Measurements from ENCODE around the gene RAP1GAP2.

RAP1GAP2 gene

DNA sequence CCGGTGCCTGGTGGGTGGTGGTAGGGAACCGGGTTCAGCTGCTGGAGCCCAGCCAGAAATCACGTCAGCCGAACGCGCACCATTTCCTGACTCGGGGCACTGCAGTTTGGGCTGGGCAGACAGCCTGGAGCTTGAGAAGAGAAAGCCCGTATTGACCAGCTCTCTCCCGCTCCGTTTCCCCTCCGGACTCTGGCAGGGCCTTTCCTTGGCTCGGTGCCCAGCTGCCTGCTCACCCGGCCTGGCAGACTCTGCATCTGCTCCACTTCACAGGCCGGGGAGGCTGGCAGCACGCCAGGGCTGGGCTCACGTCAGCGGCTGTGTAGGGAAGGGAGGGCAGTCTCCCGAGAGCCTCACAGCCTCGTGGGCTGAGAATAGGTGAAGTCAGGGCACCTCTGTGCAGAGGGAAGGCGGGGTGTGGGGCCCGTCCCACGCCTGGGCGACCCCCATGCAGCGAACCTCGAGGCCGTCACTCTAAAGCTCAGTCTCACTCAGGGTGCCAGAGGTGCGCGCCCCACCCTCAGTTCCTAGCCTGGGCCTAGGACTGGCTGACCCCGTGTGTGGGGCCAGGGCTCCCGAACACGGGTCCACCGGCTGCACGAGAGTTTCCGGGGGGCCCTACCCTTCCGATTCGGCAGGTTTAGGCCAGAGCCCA, 208.0 kb downstream of the RAP1GAP2 start:
- DNase-seq = peak; percentile 90

DNA sequence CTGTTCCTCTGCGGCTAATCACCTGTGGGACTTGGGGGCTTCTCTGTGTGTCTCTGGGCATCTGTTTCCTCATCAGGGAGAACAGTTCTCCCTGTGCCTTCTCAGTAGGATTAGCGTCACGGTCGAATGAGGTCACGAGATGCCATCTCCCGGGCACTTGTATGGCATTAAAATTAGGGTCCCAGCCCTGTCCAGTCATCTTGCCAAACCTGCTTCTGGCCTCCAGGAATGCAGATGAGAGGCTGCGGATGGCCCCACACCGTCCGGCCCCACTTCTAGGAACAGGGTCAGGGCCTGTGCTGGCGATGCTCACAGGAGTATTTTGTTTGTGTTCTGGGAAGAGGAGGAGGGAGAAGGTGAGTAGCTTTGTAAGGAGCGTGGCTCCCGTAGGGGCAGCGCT, 208.7 kb downstream of the RAP1GAP2 start:
- no peak for DNase-seq

- DNase-seq = no peak
Observed at GRCh38 chr17:3005696-3006095, 209.5 kb downstream of the RAP1GAP2 start.

DNA sequence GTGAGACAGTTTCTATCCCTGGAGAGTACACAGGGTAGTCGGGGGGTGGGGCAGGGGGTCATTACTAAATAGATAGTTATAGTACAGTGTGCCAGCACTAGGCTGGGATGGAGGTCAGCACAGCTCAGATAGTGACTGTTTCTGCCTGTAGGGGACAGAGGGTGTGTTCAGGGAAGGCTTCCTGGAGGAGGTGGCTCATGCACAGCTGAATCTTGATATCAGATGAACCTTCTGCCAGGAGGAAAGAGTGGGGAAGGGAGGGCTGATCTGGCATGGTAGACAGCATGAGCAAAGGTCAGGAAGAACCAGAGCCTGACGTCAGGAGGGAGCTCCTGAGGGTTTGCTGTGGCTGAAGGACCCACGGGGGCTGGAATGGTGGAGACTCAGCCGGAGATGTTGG, 210.6 kb downstream of the RAP1GAP2 start:
- DNase-seq = no peak

- DNase-seq = no peak
Observed at GRCh38 chr17:3007651-3008121, 211.4 kb downstream of the RAP1GAP2 start.

GRCh38 chr17:3008336-3009288, 212.4 kb downstream of the RAP1GAP2 start:
- DNase-seq = no peak

DNA sequence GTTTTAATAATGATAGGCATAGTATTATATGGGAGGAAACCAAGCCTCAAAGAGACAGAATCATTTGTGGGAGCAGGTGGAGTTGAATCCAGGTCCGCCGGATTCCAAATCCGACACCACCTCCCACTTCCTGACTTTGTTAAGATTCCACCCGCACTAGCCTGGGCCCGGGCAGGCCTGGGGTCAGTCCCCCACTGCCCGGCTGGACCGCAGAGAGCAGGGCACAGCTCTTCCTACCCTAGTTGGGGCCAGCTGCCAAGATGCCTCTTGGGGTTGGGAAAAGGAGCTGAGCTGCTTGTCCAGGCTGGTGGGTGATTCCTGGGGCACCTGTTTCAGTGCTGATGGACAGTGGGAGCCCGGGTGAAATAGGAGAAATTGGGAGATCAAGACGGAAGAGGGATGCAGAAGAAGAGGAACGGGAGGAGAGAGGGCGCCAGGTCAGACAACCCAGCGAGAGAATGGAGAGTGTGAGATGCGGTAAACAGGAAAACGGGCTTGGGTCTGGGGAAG, 213.2 kb downstream of the RAP1GAP2 start:
- no peak for DNase-seq

- no peak for DNase-seq
Observed at GRCh38 chr17:3011891-3012290, 215.7 kb downstream of the RAP1GAP2 start.

DNA sequence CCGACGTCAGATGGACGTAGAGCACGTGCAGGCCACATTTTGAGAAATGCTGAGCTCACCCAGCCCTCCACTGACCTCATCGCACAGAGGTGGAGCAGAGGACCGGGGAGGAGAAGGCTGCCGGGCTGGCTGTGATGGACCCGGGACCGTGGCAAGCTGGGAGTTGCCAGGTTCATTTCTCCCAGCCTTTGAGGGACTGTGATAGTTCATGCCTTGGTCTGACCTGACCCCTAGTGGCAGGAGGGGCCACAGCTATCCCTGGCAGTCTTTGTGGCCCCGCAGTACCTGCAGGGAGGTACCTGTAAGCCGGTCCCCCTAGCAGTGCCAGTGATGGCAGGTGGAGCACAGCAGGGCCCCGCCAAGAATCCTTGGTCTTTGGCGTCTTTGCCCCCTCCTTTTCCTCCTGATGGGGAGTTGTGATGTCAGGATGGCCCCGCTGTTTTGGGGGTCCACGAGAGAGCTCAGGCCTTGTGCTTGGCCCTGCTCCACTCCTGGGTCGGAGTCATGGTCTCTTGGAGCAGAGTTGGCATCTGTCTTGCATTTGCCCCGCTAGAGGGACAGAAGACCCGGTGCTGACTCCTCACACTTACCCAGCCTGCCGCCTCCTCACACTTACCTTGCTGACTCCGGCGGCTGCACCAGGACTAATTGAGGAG, 216.8 kb downstream of the RAP1GAP2 start:
- DNase-seq = peak; percentile 19

DNA sequence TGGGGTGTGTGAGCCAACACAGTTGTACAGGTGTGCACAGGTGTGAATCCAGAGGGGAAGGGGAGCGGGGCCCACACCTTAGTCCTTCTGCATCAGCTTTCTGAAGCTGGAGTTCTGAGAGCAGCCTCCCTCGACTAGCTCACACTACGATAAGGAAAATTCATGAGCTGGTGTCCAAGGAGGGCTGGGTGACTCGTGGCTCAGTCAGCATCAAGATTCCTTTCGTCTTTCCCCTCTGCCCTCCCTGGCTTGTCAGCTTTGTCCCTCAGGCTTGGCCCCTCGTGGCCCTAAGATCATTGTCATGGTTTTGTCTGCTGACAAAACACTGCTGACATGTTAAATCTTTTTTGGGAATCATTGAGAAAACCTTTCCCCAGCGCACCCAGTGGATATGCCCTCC, 219.7 kb downstream of the RAP1GAP2 start:
- DNase-seq = no peak

DNA sequence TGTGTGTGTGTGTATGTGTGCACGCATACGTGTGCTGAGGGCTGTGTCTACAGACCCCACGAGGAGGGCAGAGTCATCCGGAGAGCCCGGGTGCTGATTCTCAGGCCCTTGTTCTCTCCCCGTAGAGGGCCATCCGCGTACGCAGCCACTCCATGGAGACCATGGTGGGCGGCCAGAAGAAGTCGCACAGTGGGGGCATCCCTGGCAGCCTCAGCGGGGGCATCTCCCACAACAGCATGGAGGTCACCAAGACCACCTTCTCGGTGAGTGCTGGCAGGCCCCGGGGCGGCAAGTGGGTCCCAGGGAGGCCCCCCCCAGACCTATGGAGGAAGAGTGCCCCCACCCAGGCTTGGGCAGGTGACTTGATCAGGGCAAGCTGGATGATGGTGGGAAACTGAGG, 221.7 kb downstream of the RAP1GAP2 start:
- no peak for DNase-seq

DNA sequence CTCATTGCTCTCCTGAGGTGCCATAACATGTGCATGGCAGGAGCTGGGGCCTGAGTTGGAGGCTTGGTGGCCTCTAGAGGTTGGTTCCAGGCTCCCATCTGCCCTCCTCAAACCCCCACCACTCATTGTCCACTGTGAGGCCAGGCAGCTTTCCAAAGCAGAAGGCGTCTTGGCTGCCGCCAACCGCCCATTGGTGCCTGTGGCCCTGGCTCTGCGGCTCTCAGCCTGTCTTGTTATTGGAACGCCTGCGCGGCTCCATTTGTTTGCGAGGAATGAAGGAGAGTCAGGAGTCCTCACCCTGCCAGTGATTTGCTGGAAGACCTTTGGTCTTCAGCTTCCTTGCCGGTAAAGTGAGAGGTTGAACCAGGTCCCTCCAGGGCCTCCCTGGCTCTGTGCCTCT, 223.5 kb downstream of the RAP1GAP2 start:
- no peak for DNase-seq

DNA sequence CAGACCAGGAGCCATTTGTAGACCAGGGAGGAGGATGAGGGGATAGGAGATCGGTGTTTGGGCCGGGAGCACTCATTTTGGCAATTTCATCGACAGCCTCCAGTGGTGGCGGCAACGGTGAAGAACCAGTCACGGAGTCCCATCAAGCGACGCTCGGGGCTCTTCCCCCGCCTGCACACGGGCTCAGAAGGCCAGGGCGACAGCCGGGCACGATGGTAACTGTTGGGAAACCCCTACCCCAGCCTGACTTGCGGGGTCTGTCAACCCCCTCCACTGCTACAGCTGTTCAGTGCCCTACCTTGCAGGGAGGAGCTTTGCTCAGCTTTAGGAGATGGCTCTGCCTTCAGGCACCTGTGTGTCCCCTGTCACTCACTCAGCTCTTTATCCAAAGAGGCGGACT, 224.1 kb downstream of the RAP1GAP2 start:
- DNase-seq = no peak

DNA sequence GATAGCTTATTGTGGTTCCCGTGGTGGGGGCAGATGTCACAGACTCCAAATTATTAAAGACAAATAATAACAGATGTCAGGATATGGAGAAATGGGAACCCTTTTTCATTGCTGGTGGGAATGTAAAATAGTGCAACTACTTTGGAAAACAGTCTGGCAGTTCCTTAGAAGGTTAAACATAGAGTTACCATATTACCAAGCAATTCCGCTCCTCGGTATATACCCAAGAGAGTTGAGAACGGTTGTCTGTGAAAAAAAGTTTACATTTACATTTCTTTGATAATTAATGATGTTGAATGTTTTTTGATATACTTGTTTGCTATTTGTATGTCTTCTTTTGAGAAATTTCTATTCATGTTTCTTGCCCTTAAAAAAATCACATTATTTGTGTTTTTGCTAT, 226.0 kb downstream of the RAP1GAP2 start:
- DNase-seq = no peak

- DNase-seq = no peak
Observed at GRCh38 chr17:3024346-3024745, 228.1 kb downstream of the RAP1GAP2 start.

- no peak for DNase-seq
Observed at GRCh38 chr17:3025421-3026124, 229.3 kb downstream of the RAP1GAP2 start.

DNA sequence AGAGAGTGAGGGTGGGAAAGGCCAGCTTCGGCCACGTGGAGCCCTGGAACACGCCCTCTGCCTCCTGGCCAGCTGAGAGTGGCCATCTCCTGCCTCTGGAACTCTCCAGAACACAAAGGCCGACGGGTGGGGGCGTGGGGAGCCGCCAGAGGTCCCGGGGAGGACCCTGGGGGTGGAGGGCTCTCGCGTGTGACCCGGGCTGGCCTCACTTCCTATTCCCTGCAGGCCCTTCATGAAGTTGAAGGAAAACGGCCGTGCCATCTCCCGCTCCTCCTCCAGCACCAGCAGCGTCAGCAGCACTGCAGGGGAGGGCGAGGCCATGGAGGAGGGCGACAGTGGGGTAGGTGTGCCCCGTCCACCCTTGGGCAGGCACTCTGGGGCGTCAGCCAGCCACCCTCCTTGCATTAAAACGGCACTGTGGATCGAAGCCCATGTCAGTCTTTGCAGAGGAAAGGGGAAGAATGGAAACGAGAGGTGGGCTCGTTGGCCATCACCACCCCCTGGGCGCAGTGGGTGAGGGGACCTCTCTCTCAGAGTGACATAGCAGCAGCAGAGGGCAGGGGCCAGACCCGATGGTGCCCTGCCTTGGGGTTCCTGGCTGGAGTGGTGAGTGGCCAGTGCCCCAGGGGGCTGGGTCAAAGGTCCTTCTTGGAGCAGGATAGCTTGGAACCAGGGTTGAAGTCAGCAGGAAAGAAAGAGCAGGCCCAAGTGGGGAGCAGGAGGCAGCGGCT, 230.1 kb downstream of the RAP1GAP2 start:
- DNase-seq = no peak

GRCh38 chr17:3026856-3027751, 230.9 kb downstream of the RAP1GAP2 start:
- no peak for DNase-seq

- DNase-seq = no peak
Observed at GRCh38 chr17:3027786-3028532, 231.7 kb downstream of the RAP1GAP2 start.
